GM19035 (cell line): ENCODE measurements around the gene VMAC.

Experiments
- ATAC-seq: cut with Tn5 transposase; IDR thresholded peaks from one replicate; pipeline ENCODE4 v1.9.1; 2021; ENCODE audit not compliant: unreplicated experiment

VMAC gene

DNA sequence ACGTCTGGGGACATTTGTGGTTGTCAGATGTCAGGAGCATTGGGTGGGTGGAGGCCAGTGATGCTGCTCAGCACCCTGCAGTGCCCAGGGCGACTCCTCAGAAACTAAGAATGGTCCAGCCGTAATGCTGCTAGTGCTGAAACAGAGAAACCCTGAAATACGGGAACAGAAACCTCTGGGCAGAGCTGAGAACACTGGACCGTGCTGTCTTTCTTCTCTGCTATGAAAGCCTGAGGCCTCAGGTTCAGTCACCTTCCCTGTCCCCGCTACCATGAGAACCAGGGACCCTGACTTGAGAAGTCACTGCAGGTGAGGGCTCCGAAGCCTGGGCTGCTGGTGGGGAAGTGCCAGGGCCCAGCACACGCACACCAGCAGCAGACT, 22.8 kb downstream of the VMAC start:
- no peak for ATAC-seq

DNA sequence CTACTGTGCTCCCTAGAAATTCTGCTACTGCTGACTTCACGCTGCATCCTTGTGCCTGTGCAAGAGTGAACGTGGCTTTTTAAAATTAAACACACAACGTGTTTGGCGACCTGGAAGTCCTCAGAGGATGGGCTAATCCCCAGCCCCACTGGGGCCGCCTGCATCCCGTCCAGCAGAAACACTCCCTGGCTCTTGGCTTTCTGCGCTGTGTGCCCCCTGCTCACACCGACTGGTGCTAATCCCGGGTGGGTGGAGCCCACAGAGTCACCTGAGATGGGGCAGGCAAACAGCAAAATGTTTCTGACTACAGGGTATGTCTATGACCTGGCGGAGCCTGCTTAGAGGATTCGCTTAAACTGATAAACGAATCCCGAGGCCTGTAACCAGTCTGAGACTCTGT, 24.5 kb downstream of the VMAC start:
- ATAC-seq, result no peak

DNA sequence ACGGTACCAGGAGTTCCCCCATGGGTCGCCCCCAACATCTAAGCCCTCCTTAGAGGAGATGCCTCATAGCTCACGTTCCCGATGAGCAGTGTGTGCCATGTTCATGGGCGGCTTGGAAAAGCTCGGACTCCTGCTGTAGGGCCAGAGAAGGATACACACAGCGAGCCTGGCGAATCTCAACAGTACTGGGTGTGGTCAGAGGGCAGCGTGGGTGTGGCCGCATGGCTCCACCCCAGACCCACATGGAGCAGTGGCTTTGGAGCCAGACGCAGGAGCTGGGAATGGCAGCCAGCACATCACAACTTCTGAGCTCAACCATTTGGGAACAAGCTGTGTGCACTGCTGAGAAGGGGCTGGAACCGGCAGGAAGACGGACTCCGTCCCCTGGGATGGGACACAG, 25.0 kb downstream of the VMAC start:
- ATAC-seq, result no peak

- no peak for ATAC-seq
Measured at GRCh38 chr19:5931251-5931650, 26.6 kb downstream of the VMAC start.

GRCh38 chr19:5932146-5932545, 27.5 kb downstream of the VMAC start:
- ATAC-seq, result no peak

DNA sequence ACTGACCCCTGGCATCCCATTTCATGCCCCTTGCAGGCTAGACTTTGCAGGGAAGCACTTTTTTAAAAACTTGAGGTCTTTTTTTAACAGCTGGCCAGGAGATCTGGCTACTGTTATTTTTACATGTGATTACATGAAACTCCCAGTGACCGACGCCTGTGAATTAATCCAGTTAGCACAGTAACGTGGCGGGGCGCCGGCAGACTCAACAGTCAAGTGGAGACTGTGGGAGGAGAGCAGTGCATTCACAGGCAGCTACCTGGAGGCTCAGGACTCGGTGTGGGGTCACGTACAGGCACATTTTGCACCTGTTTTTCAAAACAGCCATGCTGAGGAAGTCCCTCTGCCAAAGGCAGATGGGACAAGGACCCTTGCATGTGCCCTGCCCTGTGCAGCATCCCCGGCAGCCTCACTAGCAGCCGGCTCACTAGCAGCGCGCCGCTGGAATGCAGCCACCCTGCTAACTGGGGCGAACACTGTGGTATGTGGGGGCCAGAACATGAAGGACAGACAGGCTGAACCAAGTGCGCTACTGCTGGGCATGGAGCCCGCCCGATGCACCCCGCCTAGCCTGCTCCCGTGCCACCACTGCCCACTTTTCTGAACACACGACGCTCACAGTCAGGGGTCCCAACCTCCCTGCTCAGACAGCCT, 28.1 kb downstream of the VMAC start:
- no peak for ATAC-seq

- ATAC-seq, result no peak
Measured at GRCh38 chr19:5933391-5934068, 28.9 kb downstream of the VMAC start.

DNA sequence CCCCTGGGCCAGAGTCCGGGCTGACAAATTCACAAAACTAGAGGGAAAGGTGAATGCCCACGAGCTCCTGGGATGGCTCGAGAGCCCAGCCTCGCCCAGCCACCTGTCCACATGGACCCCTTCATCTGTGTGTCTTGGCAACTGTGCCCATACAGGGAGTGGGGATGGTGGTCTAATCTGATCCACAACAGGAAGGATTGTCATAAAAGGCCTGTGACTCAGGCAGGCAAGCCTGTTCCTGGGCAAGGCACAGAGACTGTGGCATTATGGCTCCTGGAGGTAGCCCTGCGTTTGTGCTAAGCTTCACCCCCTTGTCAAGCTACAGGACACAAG, 29.4 kb downstream of the VMAC start:
- ATAC-seq, result no peak

- ATAC-seq, result no peak
Measured at GRCh38 chr19:5934774-5935472, 30.3 kb downstream of the VMAC start.

DNA sequence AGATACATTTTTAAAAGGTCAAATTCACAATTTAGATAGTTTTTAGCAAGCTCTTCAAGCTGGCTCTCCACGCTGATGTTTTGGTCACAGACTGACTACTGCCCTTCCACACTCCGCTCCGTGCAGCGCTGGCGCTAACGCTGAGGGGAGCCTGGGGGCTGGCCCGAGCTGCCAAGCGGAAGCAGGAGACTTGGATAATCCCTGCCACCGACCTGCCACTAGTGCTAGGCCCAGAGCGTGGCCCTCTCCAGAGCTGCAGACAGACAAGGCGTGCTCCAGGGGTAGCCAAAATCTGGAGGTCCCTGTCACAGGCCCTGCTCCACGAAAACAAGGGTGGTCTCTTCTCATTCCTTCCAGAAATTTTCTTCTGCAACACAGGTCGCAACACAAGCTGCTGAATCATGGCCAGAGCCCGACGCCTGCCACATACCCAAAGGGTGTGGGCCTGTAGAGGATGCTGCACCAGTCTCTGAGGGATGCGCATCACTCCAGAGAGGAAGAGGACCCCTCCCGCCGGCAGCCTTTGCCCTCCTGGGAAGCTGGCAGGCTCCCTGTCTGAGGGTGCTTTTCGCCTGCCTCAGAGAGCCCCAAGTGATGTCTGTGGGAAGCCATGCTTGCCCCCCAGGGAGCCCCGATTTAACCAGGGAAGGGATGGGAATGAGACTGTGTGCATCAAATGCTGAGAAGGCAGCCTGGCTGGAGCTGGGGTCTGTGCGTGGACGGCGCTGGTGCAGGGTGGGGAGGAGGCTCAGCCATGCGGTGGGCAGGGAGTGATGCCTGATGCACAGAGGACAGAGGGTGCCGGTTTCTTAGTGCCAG, 31.0 kb downstream of the VMAC start:
- ATAC-seq, result no peak

GRCh38 chr19:5936292-5936592, 31.6 kb downstream of the VMAC start:
- ATAC-seq, result no peak

DNA sequence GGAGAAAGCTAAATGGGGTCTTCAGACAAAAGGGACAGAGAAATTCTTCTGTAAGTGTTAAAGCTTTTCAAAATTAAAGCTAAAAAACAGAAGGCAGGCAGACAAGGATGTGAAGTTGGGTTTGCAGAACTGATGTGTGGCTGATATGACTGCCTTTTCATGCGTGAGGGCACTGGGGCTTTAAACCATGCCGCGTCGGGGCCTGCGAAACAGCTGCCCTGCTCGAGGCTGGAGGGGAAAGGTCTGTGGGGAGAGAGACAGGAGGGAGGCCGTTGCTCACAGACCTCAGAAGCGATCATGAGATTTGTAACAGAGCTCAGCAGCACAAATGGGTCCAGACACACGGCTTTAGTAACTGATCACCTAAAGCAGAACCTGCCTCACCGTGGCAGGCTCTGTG, 32.9 kb downstream of the VMAC start:
- ATAC-seq, result no peak

DNA sequence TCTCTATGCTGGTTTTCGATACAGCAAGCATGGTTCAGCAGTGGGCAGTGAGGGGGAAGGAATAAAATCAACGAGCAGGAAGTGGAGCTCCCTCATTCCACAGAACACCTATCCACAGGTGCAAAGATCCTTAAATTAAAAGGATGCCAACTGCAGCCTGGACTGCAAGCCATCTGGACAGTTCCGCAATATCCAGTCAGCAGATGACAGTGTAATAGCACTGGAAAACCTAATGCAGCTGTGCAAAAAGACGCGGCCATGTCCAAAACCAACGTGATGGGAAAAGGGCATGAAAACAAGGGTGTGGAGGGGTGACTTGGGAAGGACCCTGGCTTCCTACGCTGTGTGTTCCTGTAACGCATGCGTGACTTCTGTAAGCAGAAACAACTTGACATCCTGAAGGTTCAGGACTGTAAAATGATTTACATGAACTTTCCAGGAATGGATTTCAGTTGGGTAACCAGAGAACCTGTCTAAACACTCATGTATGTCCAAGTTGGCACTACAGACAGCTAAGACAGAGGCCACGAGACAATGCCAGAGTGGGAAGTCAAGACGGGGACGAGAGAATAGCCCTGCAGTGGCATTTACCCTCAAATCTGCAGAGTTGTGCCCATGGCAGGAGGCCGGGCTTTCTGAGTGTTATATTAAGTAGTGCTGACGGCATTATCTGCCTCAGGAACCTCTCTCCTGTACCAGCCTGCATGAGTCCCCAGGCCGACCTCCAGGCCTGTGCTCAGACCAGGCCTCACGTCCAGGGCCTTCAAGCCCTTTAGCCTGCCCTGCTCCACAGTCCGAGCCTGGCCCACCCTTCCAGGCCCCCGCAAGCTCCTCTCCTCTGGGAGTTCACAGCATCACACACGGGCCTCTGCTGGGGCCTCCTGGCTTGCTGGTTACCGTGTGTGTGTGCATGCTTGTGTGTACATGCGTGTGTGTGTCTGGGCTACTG, 35.9 kb downstream of the VMAC start:
- ATAC-seq, result no peak

DNA sequence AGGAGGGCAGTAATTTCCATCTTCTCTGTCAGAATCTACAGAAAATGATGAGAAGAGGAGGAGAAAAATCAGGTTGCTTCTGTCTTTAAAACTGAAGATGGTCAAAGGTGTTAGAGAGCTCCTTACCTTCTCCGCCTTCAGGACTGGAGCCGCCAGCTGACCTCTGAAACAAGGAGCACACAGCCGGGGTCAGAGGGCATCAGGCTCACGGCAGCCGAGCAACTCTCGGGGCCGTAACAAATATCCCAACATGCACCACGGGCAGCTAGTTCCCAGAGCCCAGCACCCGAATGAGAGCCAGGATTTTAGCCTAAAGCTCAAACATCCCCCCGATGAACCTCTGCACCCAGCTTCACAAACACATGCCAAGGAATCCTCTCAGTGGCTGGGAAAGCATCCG, 37.0 kb downstream of the VMAC start:
- ATAC-seq, result no peak

DNA sequence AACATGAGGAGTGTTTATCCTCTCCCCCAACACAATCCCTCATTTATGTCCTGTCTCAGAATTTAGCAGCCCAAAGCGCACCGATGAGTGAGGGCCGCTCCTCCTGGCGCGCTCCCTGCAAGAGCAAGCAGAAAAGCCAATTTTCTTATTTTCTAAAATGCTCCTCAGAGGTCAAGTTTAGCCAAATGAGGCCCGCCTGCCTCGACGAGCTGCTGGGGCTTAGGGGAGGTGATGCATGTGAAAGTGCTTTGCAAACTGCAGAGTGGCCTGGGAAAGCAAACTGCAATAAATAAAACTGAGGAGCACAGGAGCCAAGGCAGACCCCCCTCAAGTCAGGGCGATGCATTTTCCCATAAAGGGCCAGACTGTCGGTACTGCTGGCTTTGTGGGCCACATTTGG, 38.4 kb downstream of the VMAC start:
- ATAC-seq, result no peak

GRCh38 chr19:5943623-5944022, 39.0 kb downstream of the VMAC start:
- no peak for ATAC-seq

- no peak for ATAC-seq
Measured at GRCh38 chr19:5947435-5947834, 42.8 kb downstream of the VMAC start.

DNA sequence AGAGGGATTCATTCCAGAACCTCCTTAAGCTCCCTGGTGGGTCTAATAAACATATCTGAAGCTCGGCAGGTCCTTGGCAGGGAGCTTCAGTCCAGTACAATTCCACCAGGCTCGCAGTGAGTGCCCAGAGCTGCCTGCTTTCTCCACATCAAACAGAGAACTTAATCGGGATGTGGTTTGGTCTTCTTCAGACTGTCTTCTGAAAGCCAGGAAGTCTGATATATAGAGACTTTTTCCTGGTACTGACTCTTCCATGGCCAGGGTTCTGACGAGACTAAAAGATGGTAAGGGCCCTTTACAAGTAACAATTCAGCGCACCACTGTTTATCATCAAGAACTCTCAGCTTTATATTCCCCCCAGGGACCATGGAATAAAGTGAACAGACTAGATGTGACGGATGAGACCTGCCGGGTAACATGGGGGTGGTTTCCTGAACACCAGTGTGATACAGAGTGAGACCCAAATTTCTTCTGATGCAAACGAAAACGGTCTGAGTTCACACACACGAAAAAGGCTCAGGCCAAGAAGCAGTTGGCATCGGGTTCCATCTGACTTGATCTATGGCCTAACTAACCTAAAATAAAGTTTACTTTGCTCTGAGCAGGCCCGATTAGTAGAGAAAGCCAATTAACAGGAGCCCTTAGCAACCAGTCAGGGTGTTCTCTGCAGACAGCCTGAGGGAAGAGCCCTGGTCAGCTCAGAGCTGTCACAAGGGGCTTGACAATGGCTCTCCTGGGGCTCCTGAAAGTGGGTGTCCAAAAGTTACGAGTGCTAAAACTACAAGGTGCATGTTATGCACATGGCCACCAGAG, 44.3 kb downstream of the VMAC start:
- ATAC-seq, result no peak

- no peak for ATAC-seq
Measured at GRCh38 chr19:5949792-5950305, 45.2 kb downstream of the VMAC start.

GRCh38 chr19:5950741-5951140, 46.1 kb downstream of the VMAC start:
- no peak for ATAC-seq
